HG02970 (cell line): Measurements from ENCODE around the gene MAD2L2.

Experiments used
- ATAC-seq: cut with Tn5 transposase; IDR thresholded peaks from one replicate; pipeline ENCODE4 v1.9.1; 2021; ENCODE audit warnings: mild to moderate bottlenecking, moderate library complexity, moderate number of reproducible peaks; ENCODE audit not compliant: unreplicated experiment, low FRiP score

Gene MAD2L2

GRCh38 chr1:11705596-11705995 is 24.6 kb upstream of the MAD2L2 start:
- no peak for ATAC-seq

GRCh38 chr1:11704691-11705475 is 23.9 kb upstream of the MAD2L2 start:
- ATAC-seq: no peak

GRCh38 chr1:11704194-11704529 is 23.2 kb upstream of the MAD2L2 start:
- ATAC-seq: no peak

GRCh38 chr1:11703357-11704193 is 22.6 kb upstream of the MAD2L2 start:
- no peak for ATAC-seq

GRCh38 chr1:11701981-11702803 is 21.2 kb upstream of the MAD2L2 start:
- no peak for ATAC-seq

- ATAC-seq: no peak
Observed at GRCh38 chr1:11701551-11701961, 20.6 kb upstream of the MAD2L2 start.

- ATAC-seq: no peak
Observed at GRCh38 chr1:11700601-11701467, 19.9 kb upstream of the MAD2L2 start.

GRCh38 chr1:11697893-11698210 is 16.9 kb upstream of the MAD2L2 start:
- no peak for ATAC-seq

- no peak for ATAC-seq
Observed at GRCh38 chr1:11697188-11697892, 16.4 kb upstream of the MAD2L2 start.

GRCh38 chr1:11695861-11696260 is 14.9 kb upstream of the MAD2L2 start:
- ATAC-seq: no peak

- no peak for ATAC-seq
Observed at GRCh38 chr1:11693917-11694316, 13.0 kb upstream of the MAD2L2 start.

GRCh38 chr1:11693024-11693590 is 12.2 kb upstream of the MAD2L2 start:
- ATAC-seq: no peak

GRCh38 chr1:11691928-11692711 is 11.2 kb upstream of the MAD2L2 start:
- ATAC-seq: no peak

GRCh38 chr1:11691302-11691914 is 10.5 kb upstream of the MAD2L2 start, which contains the start of gene DRAXIN:
Gene DRAXIN (plus strand): TSS chr1:11691710. CDS start chr1:11706259, 14,549 bp downstream.
- no peak for ATAC-seq

GRCh38 chr1:11690397-11691301 is 9.7 kb upstream of the MAD2L2 start:
- no peak for ATAC-seq

- ATAC-seq: no peak
Observed at GRCh38 chr1:11688506-11688905, 7.6 kb upstream of the MAD2L2 start.

- ATAC-seq: no peak
Observed at GRCh38 chr1:11685210-11685752, 4.3 kb upstream of the MAD2L2 start.
